GM21390 (cell line): ENCODE data around the gene PLEKHD1.
"Not testable (repeated sequence)": the region's sequence is repeated elsewhere in the genome, so short reads cannot be mapped to it uniquely, and the experiment has no call there.

Experiments used
- ATAC-seq: cut with Tn5 transposase; IDR thresholded peaks from one replicate; pipeline ENCODE4 v1.9.1; 2021; ENCODE audit not compliant: unreplicated experiment

The PLEKHD1 gene

GRCh38 chr14:69484444-69485314 lies at the start of gene PLEKHD1:
TSS of gene PLEKHD1 (plus strand) at chr14:69484728. CDS start at chr14:69484966, 238 bp downstream.
- no peak for ATAC-seq

- ATAC-seq, result no peak
These were observed 44.8 kb upstream of the PLEKHD1 start for GRCh38 chr14:69439521-69440270.

GRCh38 chr14:69441948-69442347 lies 42.6 kb upstream of the PLEKHD1 start:
- ATAC-seq, result peak; percentile 66

DNA sequence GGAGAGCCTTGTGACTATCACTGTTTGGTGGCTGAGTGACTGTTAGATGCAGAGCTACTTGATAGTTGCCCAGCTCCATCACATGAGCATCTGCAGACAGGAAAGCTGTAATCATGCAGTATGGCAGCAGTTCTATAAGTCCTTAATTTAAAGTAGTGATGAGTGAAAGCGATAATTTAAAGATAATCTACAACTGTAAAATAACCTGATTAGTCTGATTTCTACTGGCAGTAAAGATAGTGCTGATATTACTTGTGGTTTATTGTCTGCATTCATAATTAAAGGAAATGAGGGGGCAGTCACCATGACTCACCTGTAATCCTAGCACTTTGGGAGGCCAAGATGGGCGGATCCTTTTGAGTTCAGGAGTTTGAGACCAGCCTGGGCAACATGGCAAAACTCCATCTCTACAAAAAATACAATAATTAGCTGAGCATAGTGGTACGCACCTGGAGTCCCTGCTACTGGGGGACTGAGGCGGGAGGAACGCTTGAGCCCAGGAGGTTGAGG lies 41.2 kb upstream of the PLEKHD1 start:
- ATAC-seq, result no peak

- ATAC-seq, result no peak
These were observed 35.3 kb upstream of the PLEKHD1 start for GRCh38 chr14:69449216-69449615.

DNA sequence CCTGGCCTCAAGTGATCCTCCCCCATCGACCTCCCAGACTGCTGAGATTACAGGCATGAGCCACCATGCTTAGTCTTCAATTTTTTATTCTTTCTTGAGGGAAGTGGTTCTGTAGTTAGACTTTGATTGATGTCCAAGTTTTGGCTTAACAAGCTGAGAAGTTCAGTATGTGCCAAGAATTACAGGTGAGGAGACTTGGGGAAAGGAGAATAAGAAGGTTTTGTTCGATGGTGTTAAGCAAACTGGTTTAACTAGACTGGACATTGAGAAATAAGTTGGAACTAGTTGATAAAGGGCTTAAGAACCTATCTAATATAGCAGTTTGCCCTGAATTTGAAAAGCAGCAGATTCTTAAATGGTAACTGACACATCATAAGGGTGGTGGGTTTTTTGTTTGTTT lies 32.6 kb upstream of the PLEKHD1 start:
- no peak for ATAC-seq

GRCh38 chr14:69458350-69458749 lies 26.2 kb upstream of the PLEKHD1 start:
- ATAC-seq, result no peak

DNA sequence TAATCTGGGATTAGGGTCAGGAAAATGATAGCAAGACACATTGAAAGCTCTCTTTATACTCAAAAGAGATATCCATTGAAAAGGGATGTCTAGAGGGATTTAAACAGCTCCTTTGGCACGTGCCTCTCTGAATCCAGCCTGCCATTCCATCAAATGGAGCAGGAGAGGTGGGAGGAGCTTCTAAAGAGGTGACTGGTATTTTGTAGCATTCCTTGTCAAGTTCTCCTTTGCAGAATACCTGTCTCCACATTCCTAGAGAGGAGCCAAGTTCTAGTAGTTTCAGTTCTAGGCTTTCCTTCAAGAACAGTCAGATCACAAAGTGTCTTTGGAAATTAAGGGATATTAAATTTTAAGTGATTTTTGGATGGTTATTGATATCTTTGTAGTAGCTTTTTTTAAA lies 25.4 kb upstream of the PLEKHD1 start:
- no peak for ATAC-seq

DNA sequence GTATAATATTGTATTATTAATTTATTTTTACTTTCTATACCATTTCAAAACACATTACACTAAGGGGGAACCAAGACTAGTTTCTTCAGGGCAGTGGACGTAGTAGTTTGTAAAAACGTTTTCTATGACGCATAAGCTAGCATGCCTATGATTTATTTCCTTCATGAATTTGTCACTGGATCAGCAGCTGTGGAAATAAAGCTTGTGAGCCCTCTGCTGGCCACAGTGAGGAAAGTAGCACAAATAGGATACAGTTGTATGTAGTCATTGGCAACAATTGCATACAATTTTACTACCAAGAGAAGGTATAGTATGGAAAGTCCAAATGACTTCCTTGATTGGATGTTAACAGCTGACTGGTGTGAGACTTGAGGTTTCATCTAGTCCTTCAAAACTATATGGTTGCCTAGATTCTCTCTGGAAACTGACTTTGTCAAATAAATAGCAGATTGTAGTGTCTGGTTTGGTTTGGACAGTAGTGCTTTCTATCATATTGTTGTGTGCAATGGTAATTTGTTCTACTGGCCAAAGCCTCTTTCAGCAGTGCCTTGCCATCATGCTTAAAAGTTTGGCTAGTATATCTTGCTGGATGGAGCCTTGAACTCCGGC lies 24.3 kb upstream of the PLEKHD1 start:
- ATAC-seq, result no peak

GRCh38 chr14:69464379-69464778 lies 20.1 kb upstream of the PLEKHD1 start:
- no peak for ATAC-seq

- ATAC-seq, result no peak
These were observed 19.7 kb upstream of the PLEKHD1 start for GRCh38 chr14:69464829-69465228.

DNA sequence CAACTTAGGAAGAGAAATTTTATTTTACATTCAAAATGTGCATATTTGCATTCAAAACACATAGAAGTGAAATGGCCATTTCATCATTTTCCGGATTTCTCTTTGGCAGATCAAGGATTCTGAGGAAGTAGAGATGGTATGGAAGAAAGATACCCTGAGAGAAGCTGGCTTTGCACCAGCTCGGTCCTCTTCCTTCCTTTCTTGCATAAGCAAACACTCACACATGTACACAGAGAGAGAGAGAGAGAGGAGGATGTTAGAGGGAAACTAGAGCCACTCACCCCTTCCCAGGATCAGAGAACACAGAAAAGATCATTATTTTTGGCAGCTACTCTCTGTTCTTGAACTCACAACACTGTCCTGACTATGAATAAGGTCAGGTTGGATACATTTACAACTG lies 15.6 kb upstream of the PLEKHD1 start:
- no peak for ATAC-seq

- ATAC-seq, result no peak
These were observed 13.1 kb upstream of the PLEKHD1 start for GRCh38 chr14:69471436-69471835.

- no peak for ATAC-seq
These were observed 12.6 kb upstream of the PLEKHD1 start for GRCh38 chr14:69471916-69472315.

GRCh38 chr14:69473260-69473659 lies 11.3 kb upstream of the PLEKHD1 start:
- ATAC-seq, result no peak

- ATAC-seq, result no peak
These were observed 10.6 kb upstream of the PLEKHD1 start for GRCh38 chr14:69473946-69474345.

DNA sequence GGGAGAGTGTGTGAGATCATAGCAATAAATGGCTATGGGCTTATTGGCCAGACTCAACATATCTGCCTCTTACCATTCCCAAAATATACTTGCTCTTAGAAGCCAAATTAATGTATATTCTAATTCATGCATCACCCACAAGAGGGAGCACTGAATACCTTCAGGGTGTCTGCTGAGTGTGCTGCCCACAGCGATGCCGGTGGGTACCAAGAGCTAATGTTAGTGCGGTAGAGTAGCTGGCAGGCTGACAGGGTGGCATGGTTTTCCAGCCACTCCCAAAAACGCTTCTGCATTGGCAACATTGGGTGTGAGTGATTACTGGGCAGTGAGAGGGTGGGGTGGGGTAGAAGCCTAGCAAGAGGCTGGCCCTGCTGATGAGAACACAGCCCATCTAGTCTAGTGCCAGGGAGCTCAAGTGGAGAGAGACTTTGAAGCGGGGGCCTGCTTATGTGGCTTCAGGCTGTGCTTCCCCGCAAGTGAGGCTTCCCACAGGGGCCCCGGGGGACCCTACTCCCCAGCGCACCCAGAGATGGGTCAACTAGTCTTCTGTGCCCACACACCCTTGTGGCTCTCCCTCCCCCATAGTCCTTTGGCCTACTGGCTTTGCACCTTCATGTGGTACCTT lies 9.2 kb upstream of the PLEKHD1 start:
- ATAC-seq, result no peak

DNA sequence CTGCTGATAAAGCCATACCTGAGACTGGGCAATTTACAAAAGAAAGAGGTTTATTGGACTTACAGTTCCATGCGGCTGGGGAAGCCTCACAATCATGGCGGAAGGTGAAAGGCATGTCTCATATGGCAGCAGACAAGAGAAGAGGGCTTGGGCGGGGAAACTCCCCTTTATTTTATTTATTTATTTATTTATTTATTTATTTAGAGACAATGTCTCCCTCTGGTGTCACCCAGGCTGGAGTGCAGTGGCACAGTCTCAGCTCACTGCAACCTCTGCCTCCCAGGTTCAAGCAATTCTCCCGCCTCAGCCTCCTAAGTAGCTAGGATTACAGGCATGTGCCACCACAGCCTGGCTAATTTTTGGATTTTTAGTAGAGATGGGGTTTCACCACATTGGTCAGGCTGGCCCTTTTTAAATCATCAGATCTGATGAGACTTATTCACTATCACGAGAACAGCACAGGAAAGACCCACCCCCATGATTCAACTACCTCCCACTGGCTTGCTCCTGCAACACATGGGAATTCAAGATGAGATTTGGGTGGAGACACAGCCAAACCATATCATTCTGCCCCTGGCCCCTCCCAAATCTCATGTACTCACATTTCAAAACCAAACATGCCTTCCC lies 7.6 kb upstream of the PLEKHD1 start:
- ATAC-seq, result not testable (repeated sequence)

GRCh38 chr14:69478055-69478454 lies 6.5 kb upstream of the PLEKHD1 start:
- not testable (repeated sequence) for ATAC-seq

DNA sequence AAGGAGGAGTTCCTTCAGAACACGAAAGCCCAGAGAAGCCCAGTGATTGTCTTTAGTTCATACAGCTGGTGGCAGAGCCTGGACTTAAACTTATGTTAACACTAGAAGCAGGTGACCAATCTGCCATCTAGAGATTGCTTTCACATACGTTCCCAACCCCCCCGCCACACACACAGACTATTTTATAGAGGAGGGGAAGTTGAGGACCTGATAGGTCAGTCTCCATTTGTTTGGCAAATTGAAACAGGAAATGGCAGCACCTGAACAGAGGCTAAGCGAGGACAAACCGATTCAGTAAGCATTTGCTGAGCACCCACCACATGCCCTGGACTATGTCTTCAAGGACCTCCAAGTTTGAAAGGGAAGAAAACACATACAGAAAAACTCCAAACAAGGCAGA lies 4.8 kb upstream of the PLEKHD1 start:
- no peak for ATAC-seq

DNA sequence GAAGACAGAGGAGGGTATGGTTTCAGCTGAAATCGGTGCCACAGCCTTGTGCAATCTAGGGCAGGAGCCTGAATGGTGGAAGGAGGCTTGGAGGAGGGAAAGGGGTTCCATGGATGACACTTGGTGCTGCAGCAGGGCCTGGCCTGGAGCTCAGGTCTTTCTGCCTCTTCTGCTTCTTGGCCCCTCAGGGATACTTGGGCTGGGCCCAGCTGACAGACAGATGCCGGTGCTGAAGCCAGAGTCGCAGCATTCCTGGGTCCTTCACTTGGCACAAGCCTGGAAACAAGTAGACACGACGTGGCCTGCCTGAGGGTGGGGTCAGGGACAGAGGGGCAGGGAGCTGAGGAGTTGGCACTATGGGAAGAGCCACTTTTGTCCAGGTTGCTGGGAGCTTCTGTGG lies 4.4 kb upstream of the PLEKHD1 start:
- no peak for ATAC-seq
